SK-N-SH (cell line): ENCODE measurements around the gene OPCML. TPM values are rescaled to one million over a fixed set of nuclear protein-coding genes. Genes with fewer than 3 reads are reported as not detected.

ENCODE experiments used
- CTCF ChIA-PET: fragments of 300-600, 350-600 bp; formaldehyde crosslinking; extraction: SDS; loops from one replicate; lab custom pipeline; 2021; lab: Yijun Ruan, JAX
- POLR2A ChIA-PET: fragments of 350-600 bp; sonication (Branson Sonifier 250); formaldehyde crosslinking; extraction: SDS; loops from one replicate; lab custom pipeline; 2020; ENCODE audit warnings: antibody characterized with exemption, inconsistent platforms; lab: Yijun Ruan, JAX
- DNase-seq: peaks from one replicate; pipeline ENCODE4 v3.0.0; 2012
- H2AFZ ChIP-seq: fragments of 200-600 bp; sonication (generic); 2 replicates; pipeline ENCODE4 v1.8.1; 2016; ENCODE audit warnings: antibody characterized with exemption, mild to moderate bottlenecking, low read depth
- H3F3A ChIP-seq: fragments of 200-600 bp; sonication (generic); replicated peaks from 2 replicates; pipeline ENCODE3; 2016; ENCODE audit warnings: antibody characterized with exemption, mild to moderate bottlenecking; ENCODE audit not compliant: insufficient read depth
- H3K27ac ChIP-seq, 2 experiments: fragments of 200-500 bp in 1 of 2; fragments of 200-600 bp in 1 of 2; sonication (Bioruptor generic) in 1 of 2; sonication (generic), shearing (Covaris generic) in 1 of 2; 2 replicates each; pipeline versions ENCODE4 v1.5.1 to v1.6.1; 2014 to 2016; ENCODE audit warnings: low read depth in 2 of 2, inconsistent platforms in 1 of 2, low read length in 1 of 2, mild to moderate bottlenecking in 1 of 2, mixed read lengths in 1 of 2
- H3K27me3 ChIP-seq: fragments of 200-600 bp; sonication (generic), shearing (Covaris generic); 2 replicates; pipeline ENCODE4 v1.6.1; 2016; ENCODE audit warnings: mixed run types; ENCODE audit not compliant: insufficient read depth
- H3K36me3 ChIP-seq, 2 experiments: fragments of 200-500 bp in 1 of 2; fragments of 200-600 bp in 1 of 2; sonication (Bioruptor generic) in 1 of 2; sonication (generic) in 1 of 2; replicated peaks in 1 of 2; 2 replicates each; pipeline versions ENCODE3 to v1.5.1; 2014 to 2016; ENCODE audit warnings: low read length in 1 of 2, mild to moderate bottlenecking in 1 of 2; ENCODE audit not compliant: insufficient read depth in 2 of 2, control insufficient read depth in 1 of 2
- H3K4me1 ChIP-seq, 2 experiments: fragments of 200-500 bp in 1 of 2; fragments of 200-600 bp in 1 of 2; sonication (Bioruptor generic) in 1 of 2; sonication (generic), shearing (Covaris generic) in 1 of 2; 2 replicates each; pipeline versions ENCODE4 v1.5.1 to v1.6.1; 2014 to 2016; ENCODE audit warnings: low read depth in 1 of 2, low read length in 1 of 2, mixed run types in 1 of 2; ENCODE audit not compliant: insufficient read depth in 2 of 2, control insufficient read depth in 1 of 2
- H3K4me2 ChIP-seq: fragments of 200-600 bp; sonication (generic), shearing (Covaris generic); 2 replicates; pipeline ENCODE4 v1.6.1; 2017; ENCODE audit warnings: mixed run types
- H3K4me3 ChIP-seq, 2 experiments: fragments of 200-500 bp in 1 of 2; fragments of 200-600 bp in 1 of 2; sonication (Bioruptor generic) in 1 of 2; sonication (generic), shearing (Covaris generic) in 1 of 2; 2 replicates each; pipeline versions ENCODE4 v1.5.1 to v1.8.1; 2014 to 2016; ENCODE audit warnings: low read depth in 2 of 2, inconsistent platforms in 1 of 2, low read length in 1 of 2, mild to moderate bottlenecking in 1 of 2, mixed read lengths in 1 of 2, moderate library complexity in 1 of 2
- H3K79me2 ChIP-seq: fragments of 200-600 bp; sonication (generic); 2 replicates; pipeline ENCODE4 v1.8.1; 2017; ENCODE audit warnings: mild to moderate bottlenecking; ENCODE audit not compliant: insufficient read depth
- H3K9ac ChIP-seq: fragments of 200-600 bp; sonication (generic); 2 replicates; pipeline ENCODE4 v1.6.1; 2017; ENCODE audit warnings: mixed run types
- H3K9me2 ChIP-seq: fragments of 200-600 bp; sonication (generic); 2 replicates; pipeline ENCODE4 v1.6.1; 2017; ENCODE audit warnings: mixed run types
- H3K9me3 ChIP-seq: fragments of 200-600 bp; sonication (generic); 2 replicates; pipeline ENCODE4 v1.6.1; 2017; ENCODE audit warnings: mixed run types, mild to moderate bottlenecking, moderate library complexity
- H4K20me1 ChIP-seq: fragments of 200-600 bp; sonication (generic); 2 replicates; pipeline ENCODE4 v1.6.1; 2017; ENCODE audit warnings: mild to moderate bottlenecking, mixed run types; ENCODE audit not compliant: insufficient read depth
- ELF1 ChIP-seq: IDR thresholded peaks from 2 replicates; pipeline ENCODE4 v1.4.0; 2012
- EZH2phosphoT487 ChIP-seq: fragments of 200-600 bp; sonication (generic); IDR thresholded peaks from 2 replicates; pipeline ENCODE4 v1.6.1; 2017; ENCODE audit warnings: low read depth, mixed run types, mild to moderate bottlenecking, antibody characterized with exemption, moderate library complexity, borderline replicate concordance
- FOSL2 ChIP-seq: IDR thresholded peaks from 2 replicates; pipeline ENCODE4 v1.4.0; 2012; ENCODE audit warnings: low read depth, mild to moderate bottlenecking, moderate library complexity, borderline replicate concordance
- FOXJ3 ChIP-seq: sonication (generic); formaldehyde crosslinking; IDR thresholded peaks from 2 replicates; pipeline ENCODE4 v1.5.1; 2020; ENCODE audit warnings: mild to moderate bottlenecking, missing genetic modification reagents
- GATA2 ChIP-seq: sonication (generic); formaldehyde crosslinking; IDR thresholded peaks from 2 replicates; pipeline ENCODE4 v1.5.0; 2020; ENCODE audit warnings: mild to moderate bottlenecking, missing genetic modification reagents
- JUND ChIP-seq: IDR thresholded peaks from 2 replicates; pipeline ENCODE4 v1.4.0; 2012
- MXI1 ChIP-seq: IDR thresholded peaks from 2 replicates; pipeline ENCODE4 v1.6.1; 2012; ENCODE audit warnings: mild to moderate bottlenecking, low read depth, low read length, improper control_type of control experiment
- NFIC ChIP-seq: IDR thresholded peaks from 2 replicates; pipeline ENCODE4 v1.4.0; 2012; ENCODE audit warnings: borderline replicate concordance
- POLR2AphosphoS5 ChIP-seq: IDR thresholded peaks from 2 replicates; pipeline ENCODE4 v1.6.1; 2012; ENCODE audit warnings: low read depth, low read length
- RAD21 ChIP-seq: IDR thresholded peaks from 2 replicates; pipeline ENCODE4 v1.6.1; 2012; ENCODE audit warnings: mild to moderate bottlenecking, low read length
- SIN3A ChIP-seq: IDR thresholded peaks from 2 replicates; pipeline ENCODE4 v1.6.1; 2012; ENCODE audit warnings: low read depth, mild to moderate bottlenecking, low read length, moderate library complexity, borderline replicate concordance
- SMC3 ChIP-seq: IDR thresholded peaks from 2 replicates; pipeline ENCODE4 v1.6.1; 2012; ENCODE audit warnings: low read depth, low read length, improper control_type of control experiment
- TAF1 ChIP-seq: IDR thresholded peaks from 2 replicates; pipeline ENCODE4 v1.6.1; 2012; ENCODE audit warnings: low read depth, mild to moderate bottlenecking, low read length, moderate library complexity, borderline replicate concordance
- TCF12 ChIP-seq: IDR thresholded peaks from 2 replicates; pipeline ENCODE4 v1.4.0; 2012
- TEAD4 ChIP-seq: IDR thresholded peaks from 2 replicates; pipeline ENCODE4 v1.4.0; 2012; ENCODE audit warnings: mild to moderate bottlenecking, borderline replicate concordance; ENCODE audit not compliant: insufficient read depth
- YY1 ChIP-seq: IDR thresholded peaks from 2 replicates; pipeline ENCODE4 v1.4.0; 2012; ENCODE audit warnings: low read depth, mild to moderate bottlenecking
- WGBS: methylation state at CpG from one replicate; pipeline ENCODE4 v1.1.6; 2017; ENCODE audit warnings: low lambda C conversion rate; 5-methylcytosine and 5-hydroxymethylcytosine counted together
- polyA plus RNA-seq, 3 experiments: library from polyadenylated mRNA; depleted of rRNA; stranded (reverse); fragments of >200 nt; gene quantifications; 2 replicates each; pipeline ENCODE4 v1.2.3, GENCODE V29; 2012
- TF ChIP-seq, protein P1 (sequence below): IDR thresholded peaks from 2 replicates; pipeline ENCODE4 v1.4.0; 2012; ENCODE audit warnings: low read depth, borderline replicate concordance
- TF ChIP-seq, protein P2 (sequence below): fragments of 200-600 bp; sonication (generic); IDR thresholded peaks from 2 replicates; pipeline ENCODE4 v1.6.1; 2017; ENCODE audit warnings: antibody characterized with exemption, mild to moderate bottlenecking, moderate library complexity
- TF ChIP-seq, protein P3 (sequence below): IDR thresholded peaks from 2 replicates; pipeline ENCODE4; 2012

OPCML gene
- polyA plus RNA-seq, 1 of the 3 experiments (the other 2 are of a cell fraction) = not detected

DNA sequence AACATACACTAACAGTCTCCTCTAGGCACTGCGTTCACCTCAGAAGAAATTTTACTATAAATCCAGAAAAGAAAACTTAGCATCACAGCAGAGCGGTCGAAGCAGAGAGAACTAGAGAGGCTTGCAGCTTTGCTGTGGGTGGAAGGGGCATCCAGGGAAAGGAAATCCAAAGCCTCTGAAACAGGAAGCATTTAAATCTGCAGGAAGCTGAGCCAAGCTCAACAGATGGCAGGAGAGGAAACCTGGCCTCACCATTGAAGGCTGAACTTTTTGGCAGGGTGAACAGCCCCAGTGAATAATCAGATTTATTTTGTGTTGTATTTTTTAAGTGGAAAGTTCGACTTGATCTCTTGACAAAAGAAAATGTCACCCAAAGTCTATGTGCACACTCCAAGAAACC, 858.1 kb downstream of the OPCML start:
- no peak for DNase-seq
- H3K27ac ChIP-seq = no peak overlapping the region
- H3K9me2 ChIP-seq = no peaks in the 10 kb centered on the region
- ChIA-PET POLR2A (no interaction called here), CTCF (interaction anchor here (1.5 kb wide), 1 partner anchor 33 kb away, joined by 4 read pairs; no protein-coding TSS in a partner anchor)
- no peak overlapping the region for H3K9ac ChIP-seq
- H3K4me1 ChIP-seq = no peaks in the 10 kb centered on the region
- no peaks in the 10 kb centered on the region for H3K27me3 ChIP-seq
- no peak overlapping the region for H3K4me3 ChIP-seq
- no peaks in the 10 kb centered on the region for H3K36me3 ChIP-seq
- H4K20me1 ChIP-seq = no peaks in the 10 kb centered on the region
- H3F3A ChIP-seq = no peaks in the 10 kb centered on the region
- WGBS = 26% methylated on average over 4 of the region's 4 CpGs
- H3K4me2 ChIP-seq = no peak overlapping the region
- H2AFZ ChIP-seq = no peak overlapping the region
- TF ChIP-seq EZH2phosphoT487 = no peak
- no peak for TF ChIP-seq ELF1
- TF ChIP-seq SMC3 = no peak
- TF ChIP-seq TCF12 = no peak
- no peak for TF ChIP-seq FOXJ3 (CRISPR knock-in tag)
- no peak for TF ChIP-seq TAF1
- TF ChIP-seq JUND = no peak
- no peak for TF ChIP-seq POLR2AphosphoS5
- no peak for TF ChIP-seq MXI1
- TF ChIP-seq, protein P1, sequence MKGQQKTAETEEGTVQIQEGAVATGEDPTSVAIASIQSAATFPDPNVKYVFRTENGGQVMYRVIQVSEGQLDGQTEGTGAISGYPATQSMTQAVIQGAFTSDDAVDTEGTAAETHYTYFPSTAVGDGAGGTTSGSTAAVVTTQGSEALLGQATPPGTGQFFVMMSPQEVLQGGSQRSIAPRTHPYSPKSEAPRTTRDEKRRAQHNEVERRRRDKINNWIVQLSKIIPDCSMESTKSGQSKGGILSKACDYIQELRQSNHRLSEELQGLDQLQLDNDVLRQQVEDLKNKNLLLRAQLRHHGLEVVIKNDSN = no peak
- TF ChIP-seq TEAD4 = no peak
- no peak for TF ChIP-seq FOSL2
- TF ChIP-seq RAD21 = no peak
- TF ChIP-seq, protein P2, sequence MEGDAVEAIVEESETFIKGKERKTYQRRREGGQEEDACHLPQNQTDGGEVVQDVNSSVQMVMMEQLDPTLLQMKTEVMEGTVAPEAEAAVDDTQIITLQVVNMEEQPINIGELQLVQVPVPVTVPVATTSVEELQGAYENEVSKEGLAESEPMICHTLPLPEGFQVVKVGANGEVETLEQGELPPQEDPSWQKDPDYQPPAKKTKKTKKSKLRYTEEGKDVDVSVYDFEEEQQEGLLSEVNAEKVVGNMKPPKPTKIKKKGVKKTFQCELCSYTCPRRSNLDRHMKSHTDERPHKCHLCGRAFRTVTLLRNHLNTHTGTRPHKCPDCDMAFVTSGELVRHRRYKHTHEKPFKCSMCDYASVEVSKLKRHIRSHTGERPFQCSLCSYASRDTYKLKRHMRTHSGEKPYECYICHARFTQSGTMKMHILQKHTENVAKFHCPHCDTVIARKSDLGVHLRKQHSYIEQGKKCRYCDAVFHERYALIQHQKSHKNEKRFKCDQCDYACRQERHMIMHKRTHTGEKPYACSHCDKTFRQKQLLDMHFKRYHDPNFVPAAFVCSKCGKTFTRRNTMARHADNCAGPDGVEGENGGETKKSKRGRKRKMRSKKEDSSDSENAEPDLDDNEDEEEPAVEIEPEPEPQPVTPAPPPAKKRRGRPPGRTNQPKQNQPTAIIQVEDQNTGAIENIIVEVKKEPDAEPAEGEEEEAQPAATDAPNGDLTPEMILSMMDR = no peak
- TF ChIP-seq, protein P3, sequence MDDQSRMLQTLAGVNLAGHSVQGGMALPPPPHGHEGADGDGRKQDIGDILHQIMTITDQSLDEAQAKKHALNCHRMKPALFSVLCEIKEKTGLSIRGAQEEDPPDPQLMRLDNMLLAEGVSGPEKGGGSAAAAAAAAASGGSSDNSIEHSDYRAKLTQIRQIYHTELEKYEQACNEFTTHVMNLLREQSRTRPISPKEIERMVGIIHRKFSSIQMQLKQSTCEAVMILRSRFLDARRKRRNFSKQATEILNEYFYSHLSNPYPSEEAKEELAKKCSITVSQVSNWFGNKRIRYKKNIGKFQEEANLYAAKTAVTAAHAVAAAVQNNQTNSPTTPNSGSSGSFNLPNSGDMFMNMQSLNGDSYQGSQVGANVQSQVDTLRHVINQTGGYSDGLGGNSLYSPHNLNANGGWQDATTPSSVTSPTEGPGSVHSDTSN = no peak
- no peak for TF ChIP-seq NFIC
- TF ChIP-seq GATA2 (CRISPR knock-in tag) = no peak
- no peak for TF ChIP-seq YY1
- no peak for TF ChIP-seq SIN3A
- H3K9me3 ChIP-seq = no peaks in the 10 kb centered on the region
- H3K79me2 ChIP-seq = no peaks in the 10 kb centered on the region
